ENCODE data around the gene ZRSR2. TPM values are rescaled to one million over a fixed set of nuclear protein-coding genes. Genes with fewer than 3 reads are reported as not detected.

ZRSR2 gene
- polyA plus RNA-seq, 1 donor from 2014 or later: 11.2 TPM

- Histone ChIP-seq H3K9me2 (ENCODE audit: insufficient read depth, low read length) (no peaks in the 10 kb centered on the region), H3K9ac (ENCODE audit: low read length) (no peak overlapping the region), H3K27me3 (ENCODE audit: insufficient read depth, low read depth, low read length) (no peaks in the 10 kb centered on the region), H3K27ac (ENCODE audit: low read length) (no peak overlapping the region), H3K4me2 (ENCODE audit: low read length) (no peak overlapping the region), H3K36me3 (ENCODE audit: insufficient read depth, low read length) (no peaks in the 10 kb centered on the region), H3K9me3 (ENCODE audit: low read length) (no peaks in the 10 kb centered on the region), H2AFZ (ENCODE audit: low read depth, low read length) (no peak overlapping the region), H4K20me1 (ENCODE audit: insufficient read depth) (no peaks in the 10 kb centered on the region), H3K79me2 (replicated peaks; ENCODE audit: insufficient read depth, low read length) (peaks cover 15% of the 10 kb centered on the region), H3K4me3 (ENCODE audit: low read length) (no peak overlapping the region), H3F3A (ENCODE audit: insufficient read depth, low read length, poor library complexity, severe bottlenecking) (no peaks in the 10 kb centered on the region)
- TF ChIP-seq MXI1 (conservative IDR thresholded peaks at IDR 0.05; ENCODE audit: poor library complexity, severe bottlenecking): no peak
- TF ChIP-seq SMC3 (conservative IDR thresholded peaks at IDR 0.05; ENCODE audit: poor library complexity): no peak
- TF ChIP-seq TAF1 (IDR thresholded peaks at IDR 0.05; ENCODE audit: low read depth): no peak
- no peak for TF ChIP-seq EP300 (conservative IDR thresholded peaks at IDR 0.05; ENCODE audit: poor library complexity, severe bottlenecking)
- no peak for TF ChIP-seq EZH2 (IDR thresholded peaks at IDR 0.05; ENCODE audit: borderline replicate concordance, insufficient read depth, low read length, poor library complexity, severe bottlenecking)
- no peak for TF ChIP-seq POLR2AphosphoS5 (IDR thresholded peaks at IDR 0.05)
Measured at GRCh38 chrX:15856636-15857035, 66.4 kb downstream of the ZRSR2 start.

GRCh38 chrX:15858051-15858450 lies 67.8 kb downstream of the ZRSR2 start:
- no peak overlapping the region for H3K4me2 ChIP-seq (ENCODE audit: low read length)
- H3K79me2 ChIP-seq (replicated peaks; ENCODE audit: insufficient read depth, low read length): peaks cover 8% of the 10 kb centered on the region
- no peaks in the 10 kb centered on the region for H3K36me3 ChIP-seq (ENCODE audit: insufficient read depth, low read length)
- H3K9me2 ChIP-seq (ENCODE audit: insufficient read depth, low read length): no peaks in the 10 kb centered on the region
- H3K9me3 ChIP-seq (ENCODE audit: low read length): no peaks in the 10 kb centered on the region
- no peak for TF ChIP-seq RAD21 (conservative IDR thresholded peaks at IDR 0.05)
- no peak for TF ChIP-seq MXI1 (conservative IDR thresholded peaks at IDR 0.05; ENCODE audit: poor library complexity, severe bottlenecking)
- no peak for TF ChIP-seq TAF1 (IDR thresholded peaks at IDR 0.05; ENCODE audit: low read depth)
- no peak for TF ChIP-seq EZH2 (IDR thresholded peaks at IDR 0.05; ENCODE audit: borderline replicate concordance, insufficient read depth, low read length, poor library complexity, severe bottlenecking)
- TF ChIP-seq REST (IDR thresholded peaks at IDR 0.05; ENCODE audit: borderline replicate concordance): no peak
- TF ChIP-seq EP300 (conservative IDR thresholded peaks at IDR 0.05; ENCODE audit: poor library complexity, severe bottlenecking): no peak
- TF ChIP-seq CTCF (IDR thresholded peaks at IDR 0.05; ENCODE audit: poor library complexity, severe bottlenecking): no peak
- no peak for TF ChIP-seq POLR2AphosphoS5 (IDR thresholded peaks at IDR 0.05)
- no peak for TF ChIP-seq SMC3 (conservative IDR thresholded peaks at IDR 0.05; ENCODE audit: poor library complexity)
- no peaks in the 10 kb centered on the region for H4K20me1 ChIP-seq (ENCODE audit: insufficient read depth)
- H3K9ac ChIP-seq (ENCODE audit: low read length): no peak overlapping the region
- H3K27ac ChIP-seq (ENCODE audit: low read length): no peak overlapping the region
- H3K4me3 ChIP-seq (ENCODE audit: low read length): no peak overlapping the region
- no peaks in the 10 kb centered on the region for H3K27me3 ChIP-seq (ENCODE audit: insufficient read depth, low read depth, low read length)
- no peaks in the 10 kb centered on the region for H3F3A ChIP-seq (ENCODE audit: insufficient read depth, low read length, poor library complexity, severe bottlenecking)
- H2AFZ ChIP-seq (ENCODE audit: low read depth, low read length): no peak overlapping the region

Measured in neural cell (in vitro differentiated cells).